Measurements from ENCODE around the gene TRAT1. TPM values are rescaled to one million over a fixed set of nuclear protein-coding genes. Genes with fewer than 3 reads are reported as not detected.

TRAT1 gene
- polyA plus RNA-seq, 1 experiment = not detected

DNA sequence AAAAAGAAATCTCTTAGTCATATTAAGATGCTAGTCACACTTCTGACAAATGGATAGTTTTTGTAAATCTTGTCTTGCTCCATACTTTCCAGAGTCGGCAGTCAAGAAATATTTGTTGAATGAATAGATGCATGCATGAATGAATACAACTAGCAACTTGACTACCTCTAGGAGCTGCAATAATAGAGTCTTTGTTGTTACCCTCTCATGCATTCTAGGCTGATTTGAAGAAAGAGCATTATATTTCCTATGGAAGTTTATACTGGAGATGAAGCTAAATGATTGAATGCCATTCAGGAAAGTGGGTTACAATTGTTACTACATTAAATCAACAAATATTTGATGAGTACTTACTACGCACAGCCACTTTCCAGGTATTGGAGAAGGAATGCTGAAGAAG lies 18.1 kb upstream of the TRAT1 start:
- TF ChIP-seq, protein P1, sequence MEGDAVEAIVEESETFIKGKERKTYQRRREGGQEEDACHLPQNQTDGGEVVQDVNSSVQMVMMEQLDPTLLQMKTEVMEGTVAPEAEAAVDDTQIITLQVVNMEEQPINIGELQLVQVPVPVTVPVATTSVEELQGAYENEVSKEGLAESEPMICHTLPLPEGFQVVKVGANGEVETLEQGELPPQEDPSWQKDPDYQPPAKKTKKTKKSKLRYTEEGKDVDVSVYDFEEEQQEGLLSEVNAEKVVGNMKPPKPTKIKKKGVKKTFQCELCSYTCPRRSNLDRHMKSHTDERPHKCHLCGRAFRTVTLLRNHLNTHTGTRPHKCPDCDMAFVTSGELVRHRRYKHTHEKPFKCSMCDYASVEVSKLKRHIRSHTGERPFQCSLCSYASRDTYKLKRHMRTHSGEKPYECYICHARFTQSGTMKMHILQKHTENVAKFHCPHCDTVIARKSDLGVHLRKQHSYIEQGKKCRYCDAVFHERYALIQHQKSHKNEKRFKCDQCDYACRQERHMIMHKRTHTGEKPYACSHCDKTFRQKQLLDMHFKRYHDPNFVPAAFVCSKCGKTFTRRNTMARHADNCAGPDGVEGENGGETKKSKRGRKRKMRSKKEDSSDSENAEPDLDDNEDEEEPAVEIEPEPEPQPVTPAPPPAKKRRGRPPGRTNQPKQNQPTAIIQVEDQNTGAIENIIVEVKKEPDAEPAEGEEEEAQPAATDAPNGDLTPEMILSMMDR (IDR thresholded peaks at IDR 0.05; ENCODE audit: low read depth, low read length) = no peak
- Histone ChIP-seq H3K4me3 (ENCODE audit: low read depth, low read length) (no peak overlapping the region), H3K27me3 (ENCODE audit: control insufficient read depth, insufficient read depth, low read length) (no peaks in the 10 kb centered on the region), H3K9me3 (ENCODE audit: control insufficient read depth, insufficient read depth, low read length) (no peaks in the 10 kb centered on the region), H3K27ac (ENCODE audit: low read depth, low read length) (no peak overlapping the region)
- no peak for DNase-seq (ENCODE audit: low read depth, low spot score)
- POLR2A ChIA-PET = no interaction called here
- CTCF ChIA-PET = no interaction called here

DNA sequence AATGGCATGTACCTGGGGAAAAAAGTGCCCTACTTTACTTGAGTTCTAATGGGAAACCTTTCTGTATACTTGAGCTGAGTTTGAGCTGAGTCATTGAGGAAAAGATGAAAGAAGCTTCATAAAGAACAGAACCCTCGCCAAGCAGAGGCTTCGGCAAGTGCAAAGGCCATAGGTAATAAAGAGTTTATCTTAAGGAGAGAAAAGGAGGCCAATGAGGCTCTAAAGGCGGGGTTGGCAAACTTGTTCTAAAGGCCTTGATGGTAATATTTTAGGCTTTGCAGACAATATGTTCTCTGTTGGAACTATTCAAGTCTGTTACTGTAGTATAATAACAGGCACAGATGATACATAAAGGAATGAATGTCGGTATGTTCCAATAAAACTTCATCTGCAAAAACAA lies 17.6 kb upstream of the TRAT1 start:
- Histone ChIP-seq H3K9me3 (ENCODE audit: control insufficient read depth, insufficient read depth, low read length) (no peaks in the 10 kb centered on the region), H3K27ac (ENCODE audit: low read depth, low read length) (no peak overlapping the region), H3K27me3 (ENCODE audit: control insufficient read depth, insufficient read depth, low read length) (no peaks in the 10 kb centered on the region), H3K4me3 (ENCODE audit: low read depth, low read length) (no peak overlapping the region)
- ChIA-PET CTCF (no interaction called here), POLR2A (no interaction called here)
- TF ChIP-seq, protein P1 (IDR thresholded peaks at IDR 0.05; ENCODE audit: low read depth, low read length) = no peak
- DNase-seq (ENCODE audit: low read depth, low spot score) = no peak

DNA sequence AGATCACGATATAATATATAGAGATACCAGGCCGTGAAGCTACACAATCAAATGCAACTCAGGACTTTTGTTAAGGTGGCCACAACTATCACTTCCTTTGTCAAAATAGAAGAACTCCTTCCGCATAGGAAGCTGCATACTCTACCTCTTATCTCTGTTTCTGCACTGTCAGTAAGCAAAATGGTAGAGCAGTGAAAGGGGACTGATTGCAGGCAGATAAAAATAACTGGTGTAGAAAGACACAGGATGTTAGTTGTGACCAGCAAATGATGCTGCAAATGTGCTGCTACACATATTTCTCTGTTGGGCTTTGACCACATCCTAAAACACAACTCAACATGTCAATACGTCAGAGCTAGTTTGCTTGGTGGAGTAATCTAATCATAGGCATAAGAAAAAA lies 16.3 kb upstream of the TRAT1 start:
- Histone ChIP-seq H3K27ac (ENCODE audit: low read depth, low read length) (no peak overlapping the region), H3K9me3 (ENCODE audit: control insufficient read depth, insufficient read depth, low read length) (no peaks in the 10 kb centered on the region), H3K27me3 (ENCODE audit: control insufficient read depth, insufficient read depth, low read length) (no peaks in the 10 kb centered on the region), H3K4me3 (ENCODE audit: low read depth, low read length) (no peak overlapping the region)
- CTCF ChIA-PET = no interaction called here
- POLR2A ChIA-PET = no interaction called here
- TF ChIP-seq, protein P1 (IDR thresholded peaks at IDR 0.05; ENCODE audit: low read depth, low read length) = no peak
- no peak for DNase-seq (ENCODE audit: low read depth, low spot score)

DNA sequence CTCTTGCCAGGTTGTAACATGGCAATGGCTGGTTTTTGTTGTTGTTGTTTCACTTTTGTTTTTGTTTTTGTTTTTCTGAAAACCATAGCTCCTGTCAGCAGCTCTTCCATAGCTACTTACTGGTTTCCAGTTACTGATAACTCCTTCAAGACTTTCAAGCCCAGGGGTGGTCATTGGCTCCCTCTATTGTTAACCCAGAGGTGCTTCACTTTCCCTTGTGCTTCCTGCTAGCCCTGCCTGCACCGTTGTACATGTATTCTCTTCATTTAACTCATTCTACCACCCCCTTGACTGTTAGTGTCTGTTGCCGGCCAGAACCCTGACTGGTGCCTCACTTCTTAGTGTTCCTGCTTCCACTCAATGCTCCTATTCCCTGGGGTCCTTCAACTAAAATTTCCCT lies 4.2 kb upstream of the TRAT1 start:
- no peak overlapping the region for H3K4me3 ChIP-seq (ENCODE audit: low read depth, low read length)
- DNase-seq (ENCODE audit: low read depth, low spot score) = no peak

DNA sequence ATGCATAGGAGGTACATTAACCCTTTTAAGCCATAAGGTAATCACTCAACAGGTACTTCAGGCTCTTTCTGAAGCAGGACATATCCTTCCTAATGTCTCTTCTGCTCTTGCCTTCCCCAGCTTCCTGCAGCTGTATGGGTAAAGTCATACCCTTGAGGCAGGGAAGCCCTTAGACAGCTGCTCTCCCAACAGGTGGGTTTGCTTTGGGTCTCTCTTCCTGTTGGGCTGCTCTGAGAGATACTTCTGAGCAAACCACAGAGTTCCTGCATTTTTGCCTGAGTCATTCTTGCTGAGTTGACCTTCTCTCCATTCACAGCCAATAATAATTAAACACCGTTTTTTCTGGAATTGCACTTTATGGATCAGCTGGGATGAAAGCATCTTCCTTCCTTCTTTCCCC lies 2.0 kb upstream of the TRAT1 start:
- TF ChIP-seq, protein P1 (IDR thresholded peaks at IDR 0.05; ENCODE audit: low read depth, low read length) = no peak
- DNase-seq (ENCODE audit: low read depth, low spot score) = no peak
- POLR2A ChIA-PET = no interaction called here

More for the DNA sequence above, 4.2 kb upstream of the TRAT1 start:
- no peak overlapping the region for H3K27ac ChIP-seq (ENCODE audit: low read depth, low read length)
- H3K27me3 ChIP-seq (ENCODE audit: control insufficient read depth, insufficient read depth, low read length) = no peaks in the 10 kb centered on the region
- TF ChIP-seq, protein P1 (IDR thresholded peaks at IDR 0.05; ENCODE audit: low read depth, low read length) = peak; percentile 28
- H3K9me3 ChIP-seq (ENCODE audit: control insufficient read depth, insufficient read depth, low read length) = no peaks in the 10 kb centered on the region
- POLR2A ChIA-PET = no interaction called here
- CTCF ChIA-PET = no interaction called here

More for the DNA sequence above, 2.0 kb upstream of the TRAT1 start:
- CTCF ChIA-PET = interaction anchor here (1.5 kb wide), 1 partner anchor 331 kb away, joined by 3 read pairs; no protein-coding TSS in a partner anchor
- H3K27ac ChIP-seq (ENCODE audit: low read depth, low read length) = no peak overlapping the region
- H3K9me3 ChIP-seq (ENCODE audit: control insufficient read depth, insufficient read depth, low read length) = no peaks in the 10 kb centered on the region
- H3K27me3 ChIP-seq (ENCODE audit: control insufficient read depth, insufficient read depth, low read length) = no peaks in the 10 kb centered on the region
- H3K4me3 ChIP-seq (ENCODE audit: low read depth, low read length) = no peak overlapping the region
